HG02571 (cell line): ENCODE data around the gene NHERF2.

Experiments used
- ATAC-seq: cut with Tn5 transposase; IDR thresholded peaks from one replicate; pipeline ENCODE4 v1.9.1; 2021; ENCODE audit warnings: mild to moderate bottlenecking, moderate library complexity; ENCODE audit not compliant: unreplicated experiment

NHERF2 gene

GRCh38 chr16:2038382-2039231 is 11.9 kb downstream of the NHERF2 start:
- no peak for ATAC-seq

GRCh38 chr16:2039274-2040031 is 12.8 kb downstream of the NHERF2 start:
- no peak for ATAC-seq

- ATAC-seq, result no peak
Observed at GRCh38 chr16:2040041-2040786, 13.5 kb downstream of the NHERF2 start.

- ATAC-seq, result no peak
Observed at GRCh38 chr16:2040787-2041522, 14.3 kb downstream of the NHERF2 start.

- ATAC-seq, result no peak
Observed at GRCh38 chr16:2042171-2042985, 15.7 kb downstream of the NHERF2 start.

- no peak for ATAC-seq
Observed at GRCh38 chr16:2042986-2043666, 16.4 kb downstream of the NHERF2 start.

GRCh38 chr16:2043667-2044451 is 17.2 kb downstream of the NHERF2 start:
- no peak for ATAC-seq

- no peak for ATAC-seq
Observed at GRCh38 chr16:2044541-2044940, 17.8 kb downstream of the NHERF2 start.

- ATAC-seq, result no peak
Observed at GRCh38 chr16:2045965-2046892, 19.5 kb downstream of the NHERF2 start.

- no peak for ATAC-seq
Observed at GRCh38 chr16:2046893-2047329, 20.2 kb downstream of the NHERF2 start.

- peak; percentile 85 for ATAC-seq
Observed at GRCh38 chr16:2047330-2048115, 20.8 kb downstream of the NHERF2 start, which contains the start of the genes NTHL1 and TSC2. Gene NTHL1, minus strand, starts transcription at chr16:2047834. Its CDS starts 11 bp downstream, at chr16:2047823. Gene TSC2, plus strand, starts transcription at chr16:2047985. Its CDS starts 631 bp downstream, at chr16:2048616.

- ATAC-seq, result no peak
Observed at GRCh38 chr16:2048116-2048543, 21.4 kb downstream of the NHERF2 start.

- ATAC-seq, result no peak
Observed at GRCh38 chr16:2053211-2053610, 26.5 kb downstream of the NHERF2 start.

GRCh38 chr16:2053897-2054296 is 27.2 kb downstream of the NHERF2 start:
- ATAC-seq, result no peak

GRCh38 chr16:2054543-2055245 is 28.0 kb downstream of the NHERF2 start:
- ATAC-seq, result no peak

- no peak for ATAC-seq
Observed at GRCh38 chr16:2056077-2056476, 29.4 kb downstream of the NHERF2 start.
